ENCODE data around the gene COL8A1.
A peak's percentile ranks its signal among the peaks of the same experiment; 100 is the strongest.

The COL8A1 gene

GRCh38 chr3:99674086-99674789 is 35.8 kb downstream of the COL8A1 start:
- DNase-seq (ENCODE audit: low read depth in 2 of 2), result no peak

- DNase-seq (ENCODE audit: low read depth in 2 of 2), result no peak
Observed at GRCh38 chr3:99678023-99678422, 39.6 kb downstream of the COL8A1 start.

- no peak for DNase-seq (ENCODE audit: low read depth in 2 of 2)
Observed at GRCh38 chr3:99678896-99679295, 40.5 kb downstream of the COL8A1 start.

- DNase-seq (ENCODE audit: low read depth in 2 of 2), result no peak
Observed at GRCh38 chr3:99681512-99681911, 43.1 kb downstream of the COL8A1 start.

GRCh38 chr3:99681976-99682375 is 43.6 kb downstream of the COL8A1 start:
- DNase-seq (ENCODE audit: low read depth in 2 of 2), result no peak

GRCh38 chr3:99683465-99683864 is 45.1 kb downstream of the COL8A1 start:
- no peak for DNase-seq (ENCODE audit: low read depth in 2 of 2)

- no peak for DNase-seq (ENCODE audit: low read depth in 2 of 2)
Observed at GRCh38 chr3:99683876-99684275, 45.5 kb downstream of the COL8A1 start.

GRCh38 chr3:99684644-99685043 is 46.2 kb downstream of the COL8A1 start:
- DNase-seq (ENCODE audit: low read depth in 2 of 2), result no peak

GRCh38 chr3:99686469-99686868 is 48.1 kb downstream of the COL8A1 start:
- no peak for DNase-seq (ENCODE audit: low read depth in 2 of 2)

- peak in 1 of 2 donors; percentile 12 for DNase-seq (ENCODE audit: low read depth in 2 of 2)
Observed at GRCh38 chr3:99686955-99687612, 48.7 kb downstream of the COL8A1 start.

GRCh38 chr3:99690761-99691369 is 52.5 kb downstream of the COL8A1 start:
- DNase-seq (ENCODE audit: low read depth in 2 of 2), result no peak

GRCh38 chr3:99693636-99694035 is 55.2 kb downstream of the COL8A1 start:
- DNase-seq (ENCODE audit: low read depth in 2 of 2), result no peak

- DNase-seq (ENCODE audit: low read depth in 2 of 2), result no peak
Observed at GRCh38 chr3:99696497-99696896, 58.1 kb downstream of the COL8A1 start.

GRCh38 chr3:99697250-99697649 is 58.9 kb downstream of the COL8A1 start:
- DNase-seq (ENCODE audit: low read depth in 2 of 2), result no peak

- no peak for DNase-seq (ENCODE audit: low read depth in 2 of 2)
Observed at GRCh38 chr3:99698932-99699331, 60.5 kb downstream of the COL8A1 start.

- DNase-seq (ENCODE audit: low read depth in 2 of 2), result no peak
Observed at GRCh38 chr3:99699841-99700240, 61.4 kb downstream of the COL8A1 start.

GRCh38 chr3:99700631-99701268 is 62.4 kb downstream of the COL8A1 start:
- no peak for DNase-seq (ENCODE audit: low read depth in 2 of 2)

- no peak for DNase-seq (ENCODE audit: low read depth in 2 of 2)
Observed at GRCh38 chr3:99702953-99703943, 64.9 kb downstream of the COL8A1 start.

- DNase-seq (ENCODE audit: low read depth in 2 of 2), result no peak
Observed at GRCh38 chr3:99704417-99704816, 66.0 kb downstream of the COL8A1 start.

GRCh38 chr3:99706410-99706809 is 68.0 kb downstream of the COL8A1 start:
- no peak for DNase-seq (ENCODE audit: low read depth in 2 of 2)

GRCh38 chr3:99708207-99708745 is 69.9 kb downstream of the COL8A1 start:
- no peak for DNase-seq (ENCODE audit: low read depth in 2 of 2)
